CD4-positive, CD25-positive, alpha-beta regulatory T cell (primary cell): ENCODE measurements around the gene POLR2B. TPM values are rescaled to one million over a fixed set of nuclear protein-coding genes. Genes with fewer than 3 reads are reported as not detected.

ENCODE experiments used
- ATAC-seq, 2 donors: fragments of 150-1000 bp; cut with Tn5 transposase; one replicate each; pipeline ENCODE4 v1.10.0; 2021; ENCODE audit warnings: low read depth in 2 of 2, moderate number of reproducible peaks in 2 of 2, moderate library complexity in 1 of 2
- DNase-seq, 3 donors: peaks; one replicate each; pipeline versions ENCODE4 v3.0.0 to v3.0.0-alpha.2; 2012 to 2022; ENCODE audit warnings: mixed read lengths in 1 of 3
- H3K27ac ChIP-seq: one replicate; pipeline ENCODE4 v1.7.0; 2013; ENCODE audit warnings: mild to moderate bottlenecking, low read length; ENCODE audit not compliant: insufficient read depth, poor library complexity, severe bottlenecking
- H3K27me3 ChIP-seq: one replicate; pipeline ENCODE4 v1.7.0; 2013; ENCODE audit warnings: low read length; ENCODE audit not compliant: control insufficient read depth, insufficient read depth
- H3K36me3 ChIP-seq: one replicate; pipeline ENCODE4 v1.7.0; 2013; ENCODE audit warnings: mild to moderate bottlenecking, low read length, moderate library complexity; ENCODE audit not compliant: control insufficient read depth, insufficient read depth
- H3K4me1 ChIP-seq: 2 replicates; pipeline ENCODE4 v1.7.0; 2013; ENCODE audit warnings: mild to moderate bottlenecking, low read length; ENCODE audit not compliant: insufficient read depth, control insufficient read depth, poor library complexity, severe bottlenecking
- H3K4me3 ChIP-seq: one replicate; pipeline ENCODE4 v1.7.0; 2013; ENCODE audit warnings: low read depth, mild to moderate bottlenecking, low read length, moderate library complexity
- H3K9me3 ChIP-seq, 2 experiments: 1 replicate in 1 of 2; 2 replicates in 1 of 2; pipeline ENCODE4 v1.7.0; 2013; ENCODE audit warnings: low read length in 2 of 2, mild to moderate bottlenecking in 1 of 2, moderate library complexity in 1 of 2; ENCODE audit not compliant: control insufficient read depth in 2 of 2
- H3K27ac Mint-ChIP-seq, 3 donors: one replicate each; pipeline ENCODE4 v1.8.0; 2020 to 2022; ENCODE audit warnings: mild to moderate bottlenecking in 3 of 3, mixed read lengths in 3 of 3, moderate library complexity in 2 of 3
- H3K27me3 Mint-ChIP-seq: one replicate; pipeline ENCODE4 v1.8.0; 2022; ENCODE audit warnings: mild to moderate bottlenecking, mixed read lengths
- H3K36me3 Mint-ChIP-seq: one replicate; pipeline ENCODE4 v1.8.0; 2020; ENCODE audit warnings: mixed read lengths
- H3K4me1 Mint-ChIP-seq, 4 donors: one replicate each; pipeline ENCODE4 v1.8.0; 2020 to 2022; ENCODE audit warnings: mixed read lengths in 4 of 4, mild to moderate bottlenecking in 1 of 4
- H3K4me3 Mint-ChIP-seq, 4 donors: one replicate each; pipeline ENCODE4 v1.8.0; 2020 to 2022; ENCODE audit warnings: mild to moderate bottlenecking in 4 of 4, mixed read lengths in 4 of 4, moderate library complexity in 3 of 4
- H3K9me3 Mint-ChIP-seq, 7 donors: one replicate each; pipeline ENCODE4 v1.8.0; 2020 to 2022; ENCODE audit warnings: mixed read lengths in 7 of 7, mild to moderate bottlenecking in 3 of 7, moderate library complexity in 2 of 7
- polyA plus RNA-seq, 4 donors: library from polyadenylated mRNA; unstranded; fragments of 300-500 nt; fragmentation: Illumina TruSeq; gene quantifications; one replicate each; pipeline ENCODE4 v1.2.3, GENCODE V29; 2021
- total RNA-seq: library from RNA; stranded (reverse); gene quantifications from one replicate; pipeline ENCODE4 v1.2.3, GENCODE V29; 2022

POLR2B gene
- total and polyA plus RNA-seq, 5 donors from 2014 or later = 52.9 to 83.6 (median 66.6) TPM

DNA sequence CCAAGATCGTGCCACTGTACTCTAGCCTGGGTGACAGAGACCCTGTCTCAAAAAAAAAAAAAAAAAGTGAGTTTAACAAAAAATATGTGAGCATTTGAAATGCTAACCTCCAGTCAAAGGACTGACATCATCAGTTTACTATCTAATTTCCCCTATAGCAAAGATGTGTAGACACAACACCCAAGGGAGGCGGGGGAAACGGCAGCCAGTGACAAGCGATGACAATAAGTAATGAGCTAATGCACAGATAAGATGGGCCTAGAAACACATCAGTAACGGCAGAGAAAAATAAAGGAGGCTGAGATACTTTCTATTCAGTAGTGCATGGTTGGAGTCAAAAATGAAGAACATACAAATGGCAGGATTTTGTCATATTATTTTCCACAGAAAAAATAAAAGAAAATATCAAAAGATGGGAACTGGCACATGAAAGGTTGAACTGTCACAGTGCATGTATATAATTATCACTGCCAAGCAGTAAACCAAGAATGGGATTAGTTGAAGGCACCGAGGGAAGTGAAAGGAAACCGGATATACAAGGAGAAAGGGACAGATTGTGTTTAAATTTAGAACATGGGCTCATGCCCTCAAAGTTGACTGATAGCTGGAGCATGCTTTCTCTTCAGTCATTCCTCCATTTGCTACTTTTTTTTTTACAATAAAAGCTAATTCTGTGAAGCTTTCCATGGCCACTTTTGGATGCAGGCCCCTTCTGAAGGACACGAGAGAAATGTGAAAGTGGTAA is 89.7 kb downstream of the POLR2B start:
- ATAC-seq (no peak), DNase-seq (no peak)
- H3K27ac Mint-ChIP-seq = no peak overlapping the region
- no peak overlapping the region for H3K4me3 ChIP-seq
- no peaks in the 10 kb centered on the region for H3K9me3 ChIP-seq
- no peak overlapping the region for H3K27ac ChIP-seq
- H3K4me1 ChIP-seq = no peaks in the 10 kb centered on the region
- H3K4me1 Mint-ChIP-seq = peaks cover 0 to 1% (median 0%) of the 10 kb centered on the region in 4 donors
- peaks cover 0 to 2% (median 0%) of the 10 kb centered on the region in 7 donors for H3K9me3 Mint-ChIP-seq
- H3K27me3 Mint-ChIP-seq = no peaks in the 10 kb centered on the region
- no peaks in the 10 kb centered on the region for H3K36me3 Mint-ChIP-seq
- no peaks in the 10 kb centered on the region for H3K36me3 ChIP-seq
- H3K4me3 Mint-ChIP-seq = no peak overlapping the region
- H3K27me3 ChIP-seq = peaks cover 2% of the 10 kb centered on the region

GRCh38 chr4:57070461-57070860 is 91.8 kb downstream of the POLR2B start:
- Histone ChIP-seq H3K4me1 (no peaks in the 10 kb centered on the region), H3K27ac (no peak overlapping the region), H3K4me3 (no peak overlapping the region), H3K9me3 (no peaks in the 10 kb centered on the region), H3K27me3 (no peaks in the 10 kb centered on the region), H3K36me3 (no peaks in the 10 kb centered on the region)
- H3K36me3 Mint-ChIP-seq = no peaks in the 10 kb centered on the region
- ATAC-seq = no peak
- peaks cover 0 to 1% (median 0%) of the 10 kb centered on the region in 4 donors for H3K4me1 Mint-ChIP-seq
- peaks cover 5% of the 10 kb centered on the region for H3K27me3 Mint-ChIP-seq
- no peak for DNase-seq
- H3K9me3 Mint-ChIP-seq = peaks cover 0 to 2% (median 0%) of the 10 kb centered on the region in 7 donors
- H3K27ac Mint-ChIP-seq = no peak overlapping the region
- no peak overlapping the region for H3K4me3 Mint-ChIP-seq

- Mint-ChIP-seq H3K27ac (no peak overlapping the region), H3K36me3 (no peaks in the 10 kb centered on the region), H3K4me3 (no peak overlapping the region), H3K4me1 (peaks cover 0 to 1% (median 0%) of the 10 kb centered on the region in 4 donors), H3K27me3 (peaks cover 5% of the 10 kb centered on the region), H3K9me3 (peaks cover 0 to 2% (median 0%) of the 10 kb centered on the region in 7 donors)
- DNase-seq = no peak
- no peaks in the 10 kb centered on the region for H3K9me3 ChIP-seq
- no peaks in the 10 kb centered on the region for H3K36me3 ChIP-seq
- no peak overlapping the region for H3K27ac ChIP-seq
- no peak overlapping the region for H3K4me3 ChIP-seq
- no peak for ATAC-seq
- no peaks in the 10 kb centered on the region for H3K4me1 ChIP-seq
- H3K27me3 ChIP-seq = no peaks in the 10 kb centered on the region
Measured at GRCh38 chr4:57071326-57071725, 92.6 kb downstream of the POLR2B start.

- no peak overlapping the region for H3K27ac Mint-ChIP-seq
- Histone ChIP-seq H3K4me1 (no peaks in the 10 kb centered on the region), H3K36me3 (no peaks in the 10 kb centered on the region), H3K4me3 (no peak overlapping the region), H3K27me3 (no peaks in the 10 kb centered on the region), H3K9me3 (no peaks in the 10 kb centered on the region), H3K27ac (no peak overlapping the region)
- DNase-seq (no peak), ATAC-seq (no peak)
- H3K4me1 Mint-ChIP-seq = peaks cover 0 to 1% (median 0%) of the 10 kb centered on the region in 4 donors
- H3K27me3 Mint-ChIP-seq = peaks cover 11% of the 10 kb centered on the region
- H3K36me3 Mint-ChIP-seq = no peaks in the 10 kb centered on the region
- H3K4me3 Mint-ChIP-seq = no peak overlapping the region
- peaks cover 0 to 2% (median 0%) of the 10 kb centered on the region in 7 donors for H3K9me3 Mint-ChIP-seq
Measured at GRCh38 chr4:57073559-57073958, 94.9 kb downstream of the POLR2B start.

GRCh38 chr4:57074744-57075143 is 96.0 kb downstream of the POLR2B start:
- Histone ChIP-seq H3K4me1 (no peaks in the 10 kb centered on the region), H3K27me3 (no peaks in the 10 kb centered on the region), H3K36me3 (no peaks in the 10 kb centered on the region), H3K27ac (no peak overlapping the region), H3K4me3 (no peak overlapping the region), H3K9me3 (no peaks in the 10 kb centered on the region)
- ATAC-seq (no peak), DNase-seq (no peak)
- Mint-ChIP-seq H3K4me3 (no peak overlapping the region), H3K36me3 (no peaks in the 10 kb centered on the region), H3K27me3 (peaks cover 12% of the 10 kb centered on the region), H3K4me1 (no peaks in the 10 kb centered on the region), H3K27ac (no peak overlapping the region), H3K9me3 (no peaks in the 10 kb centered on the region)

GRCh38 chr4:57075367-57075766 is 96.7 kb downstream of the POLR2B start:
- Mint-ChIP-seq H3K36me3 (no peaks in the 10 kb centered on the region), H3K4me1 (no peaks in the 10 kb centered on the region), H3K27me3 (peaks cover 18% of the 10 kb centered on the region), H3K9me3 (no peaks in the 10 kb centered on the region), H3K4me3 (no peak overlapping the region), H3K27ac (no peak overlapping the region)
- Histone ChIP-seq H3K9me3 (no peaks in the 10 kb centered on the region), H3K27ac (no peak overlapping the region), H3K27me3 (no peaks in the 10 kb centered on the region), H3K4me1 (no peaks in the 10 kb centered on the region), H3K36me3 (no peaks in the 10 kb centered on the region), H3K4me3 (no peak overlapping the region)
- DNase-seq (no peak), ATAC-seq (no peak)

- peaks cover 25% of the 10 kb centered on the region for H3K27me3 Mint-ChIP-seq
- H3K4me1 Mint-ChIP-seq = no peaks in the 10 kb centered on the region
- Histone ChIP-seq H3K4me3 (no peak overlapping the region), H3K36me3 (no peaks in the 10 kb centered on the region), H3K27ac (no peak overlapping the region), H3K4me1 (no peaks in the 10 kb centered on the region), H3K27me3 (no peaks in the 10 kb centered on the region), H3K9me3 (no peaks in the 10 kb centered on the region)
- no peak overlapping the region for H3K27ac Mint-ChIP-seq
- no peaks in the 10 kb centered on the region for H3K36me3 Mint-ChIP-seq
- no peak for DNase-seq
- H3K9me3 Mint-ChIP-seq = no peaks in the 10 kb centered on the region
- no peak overlapping the region for H3K4me3 Mint-ChIP-seq
- ATAC-seq = no peak
Measured at GRCh38 chr4:57076646-57077045, 98.0 kb downstream of the POLR2B start.
